ENCODE results near the gene EIF4A2. TPM values are rescaled to one million over a fixed set of nuclear protein-coding genes. Genes with fewer than 3 reads are reported as not detected.

The EIF4A2 gene
- total RNA-seq, result 100 to 1,000 TPM; 215 to 409 (median 290) TPM

GRCh38 chr3:186783058-186783730, at the start of gene EIF4A2:
EIF4A2 (plus strand) TSS chr3:186783577; CDS start chr3:186783611, 34 bp downstream.
- H3K27me3 ChIP-seq, result no peaks in the 10 kb centered on the region
- H3K9me3 ChIP-seq, result no peaks in the 10 kb centered on the region
- H3K27ac ChIP-seq, result peak within 1 kb of the TSS; percentile 96 to 98 (median 98)
- peaks cover 34 to 40% (median 36%) of the 10 kb centered on the region in 4 donors for H3K36me3 ChIP-seq
- peak within 1 kb of the TSS; percentile 69 to 85 (median 78) for H3K4me3 ChIP-seq
- H3K4me1 ChIP-seq, result peaks cover 32 to 45% (median 35%) of the 10 kb centered on the region in 4 donors
- WGBS, 2 donors, result 0 to 1% methylated on average over 15 to 60 of the region's 60 CpGs
- ATAC-seq (ENCODE audit: low FRiP score in 2 of 2) (peak; percentile 95 to 96), DNase-seq (peak; percentile 93 to 96)
- TF ChIP-seq POLR2A (IDR thresholded peaks at IDR 0.05) (peak; percentile 65 to 98 (median 84)), POLR2AphosphoS5 (IDR thresholded peaks at IDR 0.05) (peak; percentile 92 to 98)
- TF ChIP-seq, protein P1, sequence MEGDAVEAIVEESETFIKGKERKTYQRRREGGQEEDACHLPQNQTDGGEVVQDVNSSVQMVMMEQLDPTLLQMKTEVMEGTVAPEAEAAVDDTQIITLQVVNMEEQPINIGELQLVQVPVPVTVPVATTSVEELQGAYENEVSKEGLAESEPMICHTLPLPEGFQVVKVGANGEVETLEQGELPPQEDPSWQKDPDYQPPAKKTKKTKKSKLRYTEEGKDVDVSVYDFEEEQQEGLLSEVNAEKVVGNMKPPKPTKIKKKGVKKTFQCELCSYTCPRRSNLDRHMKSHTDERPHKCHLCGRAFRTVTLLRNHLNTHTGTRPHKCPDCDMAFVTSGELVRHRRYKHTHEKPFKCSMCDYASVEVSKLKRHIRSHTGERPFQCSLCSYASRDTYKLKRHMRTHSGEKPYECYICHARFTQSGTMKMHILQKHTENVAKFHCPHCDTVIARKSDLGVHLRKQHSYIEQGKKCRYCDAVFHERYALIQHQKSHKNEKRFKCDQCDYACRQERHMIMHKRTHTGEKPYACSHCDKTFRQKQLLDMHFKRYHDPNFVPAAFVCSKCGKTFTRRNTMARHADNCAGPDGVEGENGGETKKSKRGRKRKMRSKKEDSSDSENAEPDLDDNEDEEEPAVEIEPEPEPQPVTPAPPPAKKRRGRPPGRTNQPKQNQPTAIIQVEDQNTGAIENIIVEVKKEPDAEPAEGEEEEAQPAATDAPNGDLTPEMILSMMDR (IDR thresholded peaks at IDR 0.05), result no peak

GRCh38 chr3:186742618-186743380, 40.6 kb upstream of the EIF4A2 start:
- ATAC-seq (ENCODE audit: low FRiP score in 2 of 2), result no peak
- TF ChIP-seq EP300 (IDR thresholded peaks at IDR 0.05) (no peak), POLR2A (IDR thresholded peaks at IDR 0.05) (no peak), POLR2AphosphoS5 (IDR thresholded peaks at IDR 0.05) (no peak)
- TF ChIP-seq, protein P1 (IDR thresholded peaks at IDR 0.05), result no peak

GRCh38 chr3:186743666-186744065, 39.7 kb upstream of the EIF4A2 start:
- H3K36me3 ChIP-seq, result no peaks in the 10 kb centered on the region
- WGBS, 2 donors, result 63 to 74% methylated on average over 3 of the region's 3 CpGs
- ATAC-seq (ENCODE audit: low FRiP score in 2 of 2) (no peak), DNase-seq (no peak)
- no peaks in the 10 kb centered on the region for H3K27me3 ChIP-seq
- no peak overlapping the region for H3K27ac ChIP-seq
- H3K4me3 ChIP-seq, result no peak overlapping the region
- H3K4me1 ChIP-seq, result peaks cover 0 to 6% (median 1%) of the 10 kb centered on the region in 4 donors
- no peaks in the 10 kb centered on the region for H3K9me3 ChIP-seq
- TF ChIP-seq, protein P1 (IDR thresholded peaks at IDR 0.05), result no peak
- TF ChIP-seq POLR2AphosphoS5 (IDR thresholded peaks at IDR 0.05) (no peak), EP300 (IDR thresholded peaks at IDR 0.05) (no peak), POLR2A (IDR thresholded peaks at IDR 0.05) (no peak)

More at GRCh38 chr3:186742618-186743380, 40.6 kb upstream of the EIF4A2 start:
- 71 to 87% methylated on average over 7 of the region's 7 CpGs for WGBS, 2 donors
- Histone ChIP-seq H3K9me3 (no peaks in the 10 kb centered on the region), H3K4me3 (no peak overlapping the region), H3K27me3 (no peaks in the 10 kb centered on the region), H3K4me1 (peaks cover 0 to 6% (median 1%) of the 10 kb centered on the region in 4 donors), H3K36me3 (no peaks in the 10 kb centered on the region), H3K27ac (no peak overlapping the region)
- DNase-seq, result no peak

DNA sequence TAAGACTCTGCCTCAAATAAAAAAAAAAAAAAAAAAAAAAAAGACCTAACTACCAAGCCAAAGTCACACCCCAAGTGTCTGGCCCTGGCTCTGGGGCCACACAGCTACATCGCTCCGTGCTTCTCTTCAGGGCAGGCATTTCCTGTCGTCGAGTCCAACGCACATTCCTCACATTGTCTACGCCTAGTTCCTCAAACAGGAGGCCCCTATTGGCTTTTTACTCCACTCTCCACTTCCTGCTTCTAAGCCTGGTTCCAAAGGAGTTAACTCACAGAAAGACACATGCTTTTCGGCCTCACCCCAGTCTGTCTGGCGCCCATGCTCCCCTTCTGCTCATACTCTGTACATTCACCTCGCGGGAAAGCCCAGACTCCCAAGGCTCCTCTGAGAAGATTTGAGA, 37.4 kb upstream of the EIF4A2 start:
- DNase-seq (peak in 1 of 2 donors; percentile 55), ATAC-seq (ENCODE audit: low FRiP score in 2 of 2) (peak; percentile 88 to 90)
- TF ChIP-seq, protein P1 (IDR thresholded peaks at IDR 0.05), result no peak
- no peak for TF ChIP-seq POLR2AphosphoS5 (IDR thresholded peaks at IDR 0.05)
- TF ChIP-seq EP300 (IDR thresholded peaks at IDR 0.05), result no peak
- TF ChIP-seq POLR2A (IDR thresholded peaks at IDR 0.05), result no peak
- no peaks in the 10 kb centered on the region for H3K9me3 ChIP-seq
- no peaks in the 10 kb centered on the region for H3K27me3 ChIP-seq
- WGBS, 2 donors, result 14 to 18% methylated on average over 10 of the region's 10 CpGs
- H3K4me1 ChIP-seq, result peaks cover 0 to 6% (median 1%) of the 10 kb centered on the region in 4 donors
- no peaks in the 10 kb centered on the region for H3K36me3 ChIP-seq
- no peak overlapping the region for H3K4me3 ChIP-seq
- peak overlapping the region in 1 of 4 donors; percentile 14 for H3K27ac ChIP-seq
